HG02759 (cell line): ENCODE measurements around the gene SPC24.
"Not testable (repeated sequence)": the region's sequence is repeated elsewhere in the genome, so short reads cannot be mapped to it uniquely, and the experiment has no call there.

Source experiments
- ATAC-seq: cut with Tn5 transposase; IDR thresholded peaks from one replicate; pipeline ENCODE4 v1.9.1; 2021; ENCODE audit warnings: mild to moderate bottlenecking, moderate library complexity; ENCODE audit not compliant: unreplicated experiment

SPC24 gene

DNA sequence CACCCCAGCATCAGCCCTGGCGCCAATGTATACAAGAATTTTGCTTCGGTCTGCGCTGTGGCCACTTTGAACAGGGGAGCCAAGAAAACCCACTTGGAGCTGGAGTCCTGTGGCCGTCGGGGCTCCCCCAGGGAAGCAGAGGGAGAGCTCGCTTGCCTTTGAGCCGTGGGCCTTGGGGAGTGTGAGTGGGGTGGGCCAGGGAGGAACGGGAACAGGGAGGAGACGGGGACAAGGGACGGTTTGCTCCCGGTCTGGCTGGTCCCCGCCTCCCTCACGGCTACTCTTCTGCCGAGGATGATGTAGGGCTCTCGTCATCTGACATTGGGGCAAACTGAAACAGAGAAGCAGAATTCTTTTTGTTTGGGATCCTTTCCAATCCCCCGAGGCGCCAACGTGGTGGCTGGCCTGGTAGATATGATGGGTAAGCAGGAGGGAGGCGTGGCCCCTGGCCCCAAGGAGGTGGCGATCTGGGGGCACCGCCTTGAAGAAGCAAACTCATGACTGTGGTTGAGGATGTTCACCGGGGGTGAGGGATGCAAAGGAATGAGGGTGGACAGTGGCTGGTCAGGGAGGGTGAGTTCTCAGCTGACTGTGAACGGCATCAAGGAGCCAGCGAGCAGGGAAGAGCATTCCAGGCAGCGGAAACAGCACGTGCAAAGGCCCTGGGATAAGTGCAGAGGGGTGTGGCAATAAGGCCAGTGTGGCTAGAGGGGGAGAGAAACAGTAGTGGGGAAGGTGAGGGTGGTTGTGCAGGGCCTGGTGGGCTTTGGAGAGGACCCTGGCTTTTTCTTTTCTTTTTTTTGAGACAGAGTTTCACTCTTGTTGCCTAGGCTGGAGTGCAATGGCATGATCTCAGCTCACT lies 10.9 kb upstream of the SPC24 start:
- no peak for ATAC-seq

DNA sequence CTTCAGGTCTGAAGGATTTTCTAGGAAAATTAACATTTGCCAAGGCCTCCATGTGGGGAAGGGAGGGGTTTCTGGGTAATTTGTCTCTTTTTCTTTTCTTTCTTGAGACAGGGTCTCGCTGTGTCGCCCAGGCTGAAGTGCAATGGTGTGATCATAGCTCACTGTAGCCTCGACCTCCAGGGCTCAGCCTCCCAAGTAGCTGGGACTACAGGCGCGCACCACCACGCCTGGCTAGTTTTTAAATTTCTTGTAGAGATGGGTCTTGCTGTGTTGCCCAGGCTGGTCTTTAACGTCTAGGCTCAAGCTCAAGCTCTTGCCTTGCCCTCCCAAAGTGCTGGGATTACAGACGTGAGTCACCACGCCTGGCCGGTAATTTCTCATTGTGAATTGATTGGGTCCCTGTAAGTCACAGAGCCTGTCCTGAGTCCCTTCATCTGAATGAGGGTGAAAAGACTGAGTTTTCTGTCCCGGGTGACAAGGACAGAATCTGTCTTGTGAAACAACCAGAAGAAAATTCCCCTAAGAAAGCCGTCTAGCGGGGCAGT lies 10.0 kb upstream of the SPC24 start:
- ATAC-seq: no peak

DNA sequence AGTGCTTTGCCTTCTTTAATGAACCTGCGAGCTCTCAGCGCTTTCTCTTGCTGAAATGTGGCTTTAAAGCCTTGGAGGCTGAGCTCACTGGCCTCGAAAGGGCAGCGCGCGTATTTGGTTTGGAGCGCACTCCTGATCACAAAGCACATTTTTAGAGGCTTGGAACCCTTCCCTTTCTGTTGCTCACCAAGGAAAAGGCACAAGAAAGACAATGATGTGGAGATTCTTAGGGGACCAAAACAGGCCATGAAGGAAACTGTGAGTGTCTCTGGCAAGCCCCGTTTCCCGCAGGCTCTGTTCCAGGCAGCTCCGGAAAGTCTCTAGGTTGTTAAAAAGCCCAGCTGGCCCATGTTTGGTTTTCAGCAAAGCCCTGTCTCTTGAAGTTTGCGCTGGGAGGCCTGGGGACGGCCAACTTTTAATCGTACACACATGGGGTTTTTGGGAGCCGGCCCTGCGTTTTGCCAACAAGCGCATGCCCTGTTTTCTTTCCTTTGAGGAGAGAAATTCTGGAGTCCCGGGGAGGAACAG lies 9.4 kb upstream of the SPC24 start:
- ATAC-seq: no peak

DNA sequence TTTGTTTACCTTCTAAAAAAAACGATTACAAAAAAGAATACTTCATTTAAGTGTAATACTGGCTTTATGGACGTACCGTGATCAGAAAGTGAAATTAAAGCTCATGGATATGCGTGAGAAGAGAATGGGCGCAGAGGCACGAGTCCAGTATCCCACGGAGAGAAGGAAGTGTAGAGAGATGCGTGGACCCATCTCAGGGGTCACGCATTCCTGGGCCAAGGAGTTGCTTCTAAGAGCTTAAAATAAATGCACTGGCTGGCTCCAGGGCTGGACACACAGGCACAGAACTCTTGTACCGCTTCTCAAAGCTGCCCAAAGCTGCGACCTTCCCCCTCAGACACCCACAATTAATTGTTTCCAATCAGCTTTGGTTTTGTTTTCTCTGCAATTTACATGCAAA lies 8.7 kb upstream of the SPC24 start:
- no peak for ATAC-seq

DNA sequence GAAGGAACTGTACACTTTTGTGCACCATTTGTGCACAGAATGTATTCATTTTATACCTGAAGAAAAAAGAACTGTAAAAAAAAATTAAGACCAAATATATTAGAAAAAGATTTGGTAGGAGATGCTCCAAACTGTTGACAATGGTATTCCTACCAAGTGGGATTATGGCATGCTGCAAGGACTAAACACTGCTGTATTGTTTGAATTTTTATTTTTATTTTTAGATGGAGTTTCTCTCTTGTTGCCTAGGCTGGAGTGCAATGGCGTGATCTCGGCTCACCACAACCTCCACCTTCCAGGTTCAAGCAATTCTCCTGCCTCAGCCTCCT lies 4.8 kb upstream of the SPC24 start:
- not testable (repeated sequence) for ATAC-seq

DNA sequence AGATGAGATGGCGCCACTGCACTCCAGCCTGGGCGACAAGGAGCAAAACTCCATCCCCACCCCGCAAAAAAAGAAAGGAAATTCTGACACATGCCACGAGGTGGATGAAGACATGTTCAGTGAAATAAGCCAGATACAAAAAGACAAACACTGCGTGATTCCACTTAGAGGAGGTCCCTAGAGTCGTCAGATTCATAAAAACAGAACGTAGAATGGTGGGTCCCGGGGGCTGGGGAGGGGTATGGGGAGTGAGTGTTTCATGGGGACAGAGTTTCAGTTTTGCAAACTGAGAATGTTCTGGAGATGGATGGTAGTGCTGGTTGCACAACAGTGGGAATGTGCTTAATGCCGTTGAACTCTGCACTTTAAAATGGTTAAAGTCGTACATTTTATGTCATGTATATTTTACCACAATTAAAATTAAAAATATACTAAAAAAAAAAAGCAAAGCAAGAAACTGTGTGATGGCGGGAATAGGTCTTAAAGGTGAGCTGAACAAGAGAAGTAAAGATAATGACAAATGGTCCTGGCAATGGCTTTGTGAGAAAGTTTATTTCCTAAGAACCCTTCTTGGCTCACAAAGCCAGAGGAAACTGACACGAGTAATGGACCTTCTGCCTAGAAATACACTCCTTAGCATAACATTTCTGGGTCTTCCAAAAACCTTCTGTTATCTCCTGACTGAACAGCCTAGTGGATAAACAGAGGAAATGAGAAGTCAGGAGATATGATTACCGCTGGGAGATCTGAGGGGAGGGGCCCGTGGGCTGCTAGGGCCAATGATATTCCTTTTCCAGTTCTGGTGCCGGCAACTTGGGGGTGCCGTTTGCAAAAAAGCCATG lies 4.2 kb upstream of the SPC24 start:
- ATAC-seq: no peak

DNA sequence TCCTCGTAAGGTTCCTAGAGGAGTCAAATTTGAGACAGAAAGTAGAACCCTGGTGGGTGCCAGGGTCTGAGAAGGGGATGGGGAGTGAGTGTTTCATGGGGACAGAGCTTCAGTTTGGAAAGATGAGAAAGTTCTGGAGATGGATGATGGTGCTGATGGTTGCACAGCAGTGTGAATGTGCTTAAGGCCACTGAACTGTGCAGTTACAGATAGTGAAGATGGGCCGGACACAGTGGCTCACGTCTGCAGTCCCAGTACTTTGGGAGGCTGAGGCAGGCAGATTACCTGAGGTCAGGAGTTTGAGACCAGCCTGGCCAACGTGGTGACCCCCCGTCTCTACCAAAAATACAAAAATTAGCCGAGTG lies 917 bp downstream of the SPC24 start:
- no peak for ATAC-seq

DNA sequence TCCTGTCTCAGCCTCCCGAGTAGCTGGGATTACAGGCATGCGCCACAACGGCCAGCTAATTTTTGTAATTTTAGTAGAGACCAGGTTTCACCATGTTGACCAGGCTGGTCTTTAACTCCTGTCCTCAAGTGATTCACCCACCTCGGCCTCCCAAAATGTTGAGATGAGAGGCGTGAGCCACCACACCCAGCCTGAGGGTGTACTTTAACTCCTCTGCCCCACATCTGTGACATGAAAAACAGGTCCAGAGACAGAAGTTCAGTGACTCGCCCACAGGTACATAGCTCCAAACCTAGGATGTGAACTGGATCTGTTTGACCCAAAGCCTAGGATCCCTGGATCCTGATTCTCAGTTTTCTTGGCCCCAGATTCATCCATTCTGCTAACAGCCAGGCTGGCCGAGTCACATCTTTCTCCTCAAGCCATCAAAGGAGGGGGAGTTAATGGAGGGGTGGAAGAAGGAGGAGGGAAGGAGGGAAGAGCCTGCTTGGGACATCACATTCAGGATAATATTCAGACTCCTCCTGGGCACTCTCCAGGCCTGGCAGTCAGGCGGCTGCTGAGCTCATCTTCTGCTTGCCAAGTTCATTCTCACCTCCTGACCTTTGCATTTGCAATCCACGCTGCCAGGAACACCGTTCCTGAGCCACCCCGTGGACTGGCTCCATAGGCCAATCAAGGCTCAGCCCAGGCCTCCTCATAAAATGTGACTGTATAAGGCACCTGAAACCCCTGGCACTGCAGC lies 3.1 kb downstream of the SPC24 start:
- no peak for ATAC-seq

DNA sequence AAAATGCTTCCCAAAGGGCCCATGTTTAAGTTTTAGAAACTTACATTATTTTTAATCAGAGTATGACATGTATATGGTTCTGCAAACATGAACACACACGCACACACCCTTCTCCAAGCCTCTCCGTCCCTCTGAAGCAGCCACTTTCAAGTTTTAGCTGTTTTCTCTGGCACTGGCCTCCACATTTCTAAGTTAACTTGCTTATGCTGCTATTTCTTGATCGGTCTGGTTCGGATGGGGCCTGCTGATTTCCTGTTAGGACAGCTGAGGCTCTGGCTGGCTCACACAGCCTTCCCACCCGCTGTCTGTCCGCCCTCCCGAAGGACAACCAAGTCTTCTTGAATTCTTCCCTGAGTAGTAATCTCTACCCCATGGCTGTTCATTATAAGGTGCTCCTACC lies 4.4 kb downstream of the SPC24 start:
- no peak for ATAC-seq

DNA sequence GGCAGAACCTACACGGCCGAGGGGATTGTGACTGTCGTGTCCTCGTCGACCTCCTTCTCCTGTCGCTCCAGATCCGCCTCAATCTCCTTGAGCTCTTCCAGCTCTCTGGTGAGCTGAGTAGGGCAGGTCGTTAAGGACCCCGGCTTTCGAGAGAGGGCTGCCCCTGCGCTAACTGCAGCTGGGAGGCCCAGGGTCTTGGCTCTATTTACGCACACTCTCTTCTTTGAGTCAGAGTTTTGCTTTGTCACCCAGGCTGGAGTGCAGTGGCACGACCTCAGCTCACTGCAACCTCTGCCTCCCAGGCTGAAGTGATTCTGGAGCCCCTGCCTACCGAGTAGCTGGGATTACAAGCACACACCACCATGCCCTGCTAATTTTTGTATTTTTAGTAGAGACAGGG lies 7.6 kb downstream of the SPC24 start:
- no peak for ATAC-seq

DNA sequence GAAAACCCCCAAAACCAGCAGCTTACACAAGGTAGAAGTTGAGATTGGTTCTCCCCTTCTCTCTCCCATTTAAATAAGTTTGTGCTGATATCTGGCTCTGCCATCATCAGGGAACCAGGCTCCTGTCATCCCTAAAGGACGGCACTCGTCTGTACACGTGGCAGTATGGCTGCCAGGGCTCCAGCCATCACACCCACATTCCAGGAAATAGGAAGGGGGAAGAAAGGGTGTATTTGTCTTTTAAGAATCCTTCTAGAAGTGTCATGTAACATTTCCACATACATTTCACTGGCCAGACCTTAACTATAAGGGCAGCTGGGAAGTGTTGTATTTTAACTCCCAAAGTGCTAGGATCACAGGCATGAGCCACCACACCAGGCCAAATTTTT lies 10.1 kb downstream of the SPC24 start:
- ATAC-seq: no peak

DNA sequence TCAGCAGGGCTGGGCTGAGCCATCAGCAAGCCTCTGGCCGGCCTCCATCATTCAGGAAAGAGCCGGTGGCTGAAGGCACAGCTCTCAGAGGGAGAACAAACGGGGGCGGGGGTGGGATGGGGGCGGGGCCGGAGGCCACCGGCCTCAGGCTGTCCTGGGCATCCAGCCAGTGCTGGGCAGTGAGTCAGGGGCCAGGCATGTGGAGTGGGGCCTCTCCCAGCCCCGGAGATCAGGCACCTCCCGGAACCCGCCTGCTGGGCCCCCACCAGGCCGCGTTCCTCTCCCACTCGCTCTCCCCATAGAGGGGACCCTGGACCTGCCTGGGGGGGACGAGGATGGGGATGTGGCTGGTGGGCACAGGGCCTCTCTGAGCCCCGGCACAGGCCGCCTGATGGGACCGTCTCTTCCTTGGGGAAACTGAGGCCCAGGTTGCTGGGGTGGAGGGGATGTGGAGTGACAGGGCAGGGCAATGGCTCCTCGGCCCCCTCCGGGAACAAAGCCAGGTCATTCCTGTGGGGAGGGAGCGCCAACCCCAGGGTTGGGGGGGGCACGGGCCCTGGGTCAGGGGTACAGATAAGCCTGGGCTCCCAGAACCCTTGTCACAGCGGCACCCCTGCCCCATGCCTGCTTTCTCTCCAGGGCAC lies 12.9 kb downstream of the SPC24 start:
- ATAC-seq: no peak

DNA sequence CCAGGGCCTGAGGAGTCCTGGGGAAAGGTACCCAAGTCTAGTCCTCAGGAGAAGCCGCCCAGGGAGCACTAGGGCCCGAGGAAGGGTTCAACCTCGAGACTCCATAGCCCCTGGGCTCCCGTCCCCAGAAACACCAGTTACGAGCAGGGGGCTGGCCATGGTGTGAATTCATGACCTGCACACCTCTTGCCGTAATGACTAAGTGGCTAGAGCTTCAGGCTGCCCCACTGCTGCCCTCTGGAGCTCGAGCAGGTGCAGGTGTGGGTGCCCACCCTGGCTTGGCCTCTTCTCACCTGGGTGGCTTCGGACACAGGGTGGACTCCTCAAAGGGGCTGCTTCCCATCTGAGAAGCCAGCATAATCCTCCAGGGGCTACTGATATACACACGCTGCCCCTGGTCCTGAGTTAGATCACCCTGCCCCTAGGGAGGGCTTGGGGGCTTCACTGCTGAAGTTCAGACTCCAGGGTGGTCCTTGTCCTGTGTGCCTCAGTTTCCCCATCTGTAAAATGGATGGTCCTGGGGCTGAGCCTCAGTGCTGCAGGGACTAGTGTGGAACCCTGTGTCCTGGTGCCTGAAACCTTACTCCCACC lies 13.6 kb downstream of the SPC24 start:
- no peak for ATAC-seq

DNA sequence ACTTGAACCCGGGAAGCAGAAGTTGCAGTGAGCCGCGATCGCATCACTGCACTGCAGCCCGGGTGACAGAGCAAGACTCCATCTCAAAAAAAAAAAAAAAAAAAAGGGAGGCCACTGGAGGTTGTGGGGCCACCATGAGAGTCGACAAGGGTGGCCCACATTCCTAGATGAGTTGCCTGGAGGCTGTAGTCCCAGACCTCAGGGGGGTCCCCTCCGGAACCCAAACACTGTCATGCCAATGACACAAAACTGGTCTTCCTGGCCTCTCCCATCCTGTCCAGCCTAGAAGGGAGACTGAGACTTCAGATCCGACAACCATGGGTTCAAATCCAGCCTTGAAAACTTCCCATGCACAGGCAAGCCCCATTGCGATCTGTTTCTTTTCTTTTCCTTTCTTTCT lies 14.7 kb downstream of the SPC24 start:
- ATAC-seq: no peak

DNA sequence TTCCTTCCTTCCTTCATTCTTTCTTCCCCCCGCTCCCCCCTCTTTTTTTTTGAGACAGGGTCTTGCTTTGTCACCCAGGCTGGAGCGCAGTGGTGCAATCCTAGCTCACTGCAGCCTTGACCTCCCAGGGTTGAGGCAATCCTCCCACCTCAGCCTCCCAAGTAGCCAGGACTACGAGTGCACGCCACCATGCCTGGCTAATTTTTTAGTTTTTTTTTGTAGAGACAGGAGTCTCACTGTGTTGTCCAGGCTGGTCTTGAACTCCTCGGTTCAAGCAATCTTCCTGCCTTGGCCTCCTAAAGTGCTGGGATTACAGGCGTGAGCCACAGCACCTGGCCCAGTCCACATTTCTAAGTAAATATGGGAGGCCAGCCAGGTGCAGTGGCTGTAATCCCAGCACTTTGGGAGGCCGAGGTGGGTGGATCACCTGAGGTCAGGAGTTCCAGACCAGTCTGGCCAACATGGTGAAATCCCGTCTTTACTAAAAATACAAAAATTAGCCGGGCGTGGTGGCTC lies 15.5 kb downstream of the SPC24 start:
- not testable (repeated sequence) for ATAC-seq

DNA sequence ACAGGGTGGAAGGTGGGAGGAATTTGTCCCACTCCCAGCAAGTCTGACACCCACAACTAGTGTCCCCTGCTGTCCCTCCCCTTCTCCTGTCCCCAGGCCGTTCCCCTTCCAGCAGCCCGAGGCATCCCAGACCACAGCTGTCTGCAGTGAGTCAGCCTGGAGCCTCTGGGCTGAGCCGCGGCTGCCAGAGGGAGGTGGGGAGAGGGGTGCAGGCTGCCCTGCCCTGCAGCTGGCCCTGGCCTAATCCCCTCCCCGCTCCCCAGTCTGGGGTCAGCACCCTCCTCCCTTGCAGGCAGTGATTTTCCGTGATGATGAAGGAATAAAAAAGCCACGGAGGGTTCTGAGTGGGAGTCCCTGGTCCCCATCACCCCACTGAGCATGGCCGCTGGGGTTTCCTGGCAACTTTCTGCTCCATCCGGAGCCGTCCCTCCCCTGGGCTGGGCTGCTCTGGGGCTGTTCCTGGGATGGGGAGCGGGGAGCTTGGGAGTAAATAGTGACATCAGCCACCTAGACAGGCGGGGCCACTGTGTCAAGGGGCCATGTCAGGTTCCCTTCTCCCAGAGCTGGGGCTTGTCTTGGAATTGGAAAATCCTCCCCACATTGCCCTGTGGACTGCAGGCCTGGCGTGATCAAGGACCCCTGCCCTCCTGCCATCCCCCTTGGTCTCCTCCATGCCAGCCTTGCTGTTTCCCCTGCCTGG lies 16.8 kb downstream of the SPC24 start:
- ATAC-seq: no peak

DNA sequence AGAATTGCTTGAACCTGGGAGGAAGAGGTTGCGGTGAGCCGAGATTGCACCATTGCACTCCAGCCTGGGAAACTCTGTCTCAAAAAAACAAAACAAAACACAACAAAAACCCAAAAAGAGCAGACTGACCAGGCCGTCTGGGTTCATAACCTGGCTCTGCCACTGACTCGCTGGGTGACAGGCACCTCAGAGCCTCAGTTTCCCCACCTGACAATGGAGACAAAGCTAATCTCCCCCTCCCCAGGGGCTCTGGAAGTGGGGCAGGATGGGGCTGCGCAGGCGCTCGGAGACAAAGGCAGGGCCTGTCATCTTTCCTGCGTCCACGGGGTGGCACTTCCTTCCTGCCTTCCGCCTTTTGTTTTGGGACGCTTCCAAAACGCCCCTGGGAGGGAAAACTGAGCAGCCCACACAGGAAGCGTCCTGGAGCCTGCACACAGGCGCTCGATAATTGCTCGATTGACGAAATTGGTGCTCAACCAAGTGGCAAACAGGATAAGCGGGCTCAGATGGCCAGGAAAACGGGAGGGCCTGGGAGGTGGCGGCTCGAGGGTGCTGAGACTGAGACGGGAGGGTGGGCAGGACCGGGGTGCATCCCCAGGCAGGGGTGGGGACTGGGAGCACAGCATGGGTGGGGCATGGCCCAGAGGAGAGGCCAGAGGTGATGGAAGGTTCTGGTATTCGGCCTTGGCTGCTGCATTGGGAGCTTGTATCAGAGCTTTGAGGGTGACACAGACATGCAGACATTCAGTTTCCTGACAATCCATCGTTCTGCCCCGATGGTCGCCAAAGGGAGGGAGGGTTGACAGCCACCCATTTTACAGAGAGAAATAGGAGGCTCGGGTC lies 17.8 kb downstream of the SPC24 start:
- no peak for ATAC-seq

DNA sequence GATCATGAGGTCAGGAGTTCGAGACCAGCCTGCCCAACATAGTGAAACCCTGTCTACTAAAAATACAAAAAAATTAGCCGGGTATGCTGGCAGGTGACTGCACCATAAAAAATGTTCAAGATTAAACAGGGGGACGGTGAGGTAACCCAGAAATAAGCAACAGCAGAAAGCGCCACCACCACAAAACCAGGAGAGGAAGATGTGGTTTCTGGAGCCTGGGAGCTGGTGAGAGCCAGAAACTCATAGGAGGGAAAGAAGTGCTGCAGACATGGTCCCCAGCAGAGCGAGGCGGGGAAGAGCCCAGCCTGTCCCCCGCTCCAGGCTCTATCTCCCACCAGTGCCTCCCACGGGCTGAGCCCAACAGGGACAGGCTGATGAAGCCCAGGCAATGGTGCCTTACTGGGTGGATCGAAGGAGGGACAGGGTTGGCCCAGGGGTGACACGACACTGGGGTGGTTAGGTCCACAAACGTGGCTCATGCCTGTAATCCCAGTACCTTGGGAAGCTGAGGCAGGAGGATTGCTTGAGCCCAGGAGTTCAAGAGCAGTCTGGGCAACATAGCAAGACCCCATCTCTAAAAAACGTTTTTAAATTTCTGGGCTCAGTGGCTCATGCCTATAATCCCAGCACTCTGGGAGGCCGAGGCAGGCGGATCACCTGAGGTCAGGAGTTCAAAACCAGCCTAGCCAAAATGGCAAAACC lies 19.0 kb downstream of the SPC24 start:
- no peak for ATAC-seq
